ENCODE measurements around the gene CHD6.

Gene CHD6

GRCh38 chr20:41619360-41620100, 1.4 kb upstream of the CHD6 start:
- DNase-seq, result no peak

- DNase-seq, result no peak
Measured at GRCh38 chr20:41618807-41619311, 682 bp upstream of the CHD6 start.

GRCh38 chr20:41617059-41617901, 897 bp downstream of the CHD6 start:
- DNase-seq, result peak; percentile 50 to 54

GRCh38 chr20:41616228-41616627, 1.9 kb downstream of the CHD6 start:
- peak; percentile 28 to 41 for DNase-seq

GRCh38 chr20:41615676-41616075, 2.5 kb downstream of the CHD6 start:
- peak; percentile 48 to 51 for DNase-seq

GRCh38 chr20:41615110-41615509, 3.1 kb downstream of the CHD6 start:
- no peak for DNase-seq

GRCh38 chr20:41613321-41613720, 4.9 kb downstream of the CHD6 start:
- no peak for DNase-seq

- peak; percentile 16 to 20 for DNase-seq
Measured at GRCh38 chr20:41609474-41609873, 8.7 kb downstream of the CHD6 start.

GRCh38 chr20:41608606-41609005, 9.6 kb downstream of the CHD6 start:
- no peak for DNase-seq

GRCh38 chr20:41607791-41608190, 10.4 kb downstream of the CHD6 start:
- no peak for DNase-seq

- DNase-seq, result no peak
Measured at GRCh38 chr20:41604002-41604401, 14.2 kb downstream of the CHD6 start.

- no peak for DNase-seq
Measured at GRCh38 chr20:41601742-41602141, 16.4 kb downstream of the CHD6 start.

GRCh38 chr20:41600926-41601631, 17.1 kb downstream of the CHD6 start:
- no peak for DNase-seq

GRCh38 chr20:41599699-41600104, 18.5 kb downstream of the CHD6 start:
- DNase-seq, result peak; percentile 92 to 95

GRCh38 chr20:41598719-41599118, 19.5 kb downstream of the CHD6 start:
- no peak for DNase-seq

- DNase-seq, result no peak
Measured at GRCh38 chr20:41594514-41595322, 23.5 kb downstream of the CHD6 start.

- peak in 1 of 2 experiments; percentile 27 for DNase-seq
Measured at GRCh38 chr20:41592516-41593216, 25.5 kb downstream of the CHD6 start.

GRCh38 chr20:41587956-41588355, 30.2 kb downstream of the CHD6 start:
- DNase-seq, result no peak

GRCh38 chr20:41587523-41587922, 30.7 kb downstream of the CHD6 start:
- no peak for DNase-seq

GRCh38 chr20:41586772-41587171, 31.4 kb downstream of the CHD6 start:
- no peak for DNase-seq

GRCh38 chr20:41580350-41580749, 37.8 kb downstream of the CHD6 start:
- DNase-seq, result no peak

Data from Kasumi-1 (cell line).